Adrenal gland (tissue), 5 donors: ENCODE results near the gene OXSR1.

ENCODE experiments used
- CTCF ChIP-seq, 6 experiments: fragments of 450-650 bp in 4 of 6; fragments of 200-600 bp in 2 of 6; sonication (generic) in 1 of 6; IDR thresholded peaks; 1 replicate in 5 of 6; 2 replicates in 1 of 6; pipeline versions ENCODE4 v1.5.1 to v1.8.0; 2016 to 2021; ENCODE audit warnings: antibody characterized with exemption in 6 of 6, mild to moderate bottlenecking in 2 of 6, moderate library complexity in 1 of 6
- POLR2A ChIP-seq, 2 donors: fragments of 450-650 bp; IDR thresholded peaks; one replicate each; pipeline ENCODE4 v1.6.1; 2017; ENCODE audit warnings: antibody characterized with exemption in 2 of 2, mild to moderate bottlenecking in 2 of 2, moderate library complexity in 1 of 2
- donor health status: DM: no; HTN: no; CAD: no.

GRCh38 chr3:38275658-38276057, 110.3 kb downstream of the OXSR1 start:
- TF ChIP-seq CTCF (IDR thresholded peaks at IDR 0.05) (no peak), POLR2A (IDR thresholded peaks at IDR 0.05) (no peak)
